BLaER1 (cell line): ENCODE measurements around the gene ITGA11.

Experiments
- H3K27ac ChIP-seq: shearing (Covaris generic); formaldehyde crosslinking; 2 replicates; pipeline ENCODE4 v1.8.1; 2022
- H3K27me3 ChIP-seq: shearing (Covaris generic); formaldehyde crosslinking; 2 replicates; pipeline ENCODE4 v1.8.1; 2022
- H3K36me3 ChIP-seq: shearing (Covaris generic); formaldehyde crosslinking; 2 replicates; pipeline ENCODE4 v1.8.1; 2022
- H3K4me1 ChIP-seq: shearing (Covaris generic); formaldehyde crosslinking; 2 replicates; pipeline ENCODE4 v1.8.1; 2022
- H3K4me2 ChIP-seq: shearing (Covaris generic); formaldehyde crosslinking; 2 replicates; pipeline ENCODE4 v1.8.1; 2022
- H3K4me3 ChIP-seq: shearing (Covaris generic); formaldehyde crosslinking; 2 replicates; pipeline ENCODE4 v1.8.1; 2022
- H3K9ac ChIP-seq: shearing (Covaris generic); formaldehyde crosslinking; 2 replicates; pipeline ENCODE4 v1.8.1; 2022
- H3K9me3 ChIP-seq: shearing (Covaris generic); formaldehyde crosslinking; 2 replicates; pipeline ENCODE4 v1.8.1; 2022
- H4K20me1 ChIP-seq: shearing (Covaris generic); formaldehyde crosslinking; 2 replicates; pipeline ENCODE4 v1.8.1; 2022
- Cebpa-rat ChIP-seq: shearing (Covaris generic); IDR thresholded peaks from 2 replicates; pipeline ENCODE4 v1.8.1; 2022

The ITGA11 gene

DNA sequence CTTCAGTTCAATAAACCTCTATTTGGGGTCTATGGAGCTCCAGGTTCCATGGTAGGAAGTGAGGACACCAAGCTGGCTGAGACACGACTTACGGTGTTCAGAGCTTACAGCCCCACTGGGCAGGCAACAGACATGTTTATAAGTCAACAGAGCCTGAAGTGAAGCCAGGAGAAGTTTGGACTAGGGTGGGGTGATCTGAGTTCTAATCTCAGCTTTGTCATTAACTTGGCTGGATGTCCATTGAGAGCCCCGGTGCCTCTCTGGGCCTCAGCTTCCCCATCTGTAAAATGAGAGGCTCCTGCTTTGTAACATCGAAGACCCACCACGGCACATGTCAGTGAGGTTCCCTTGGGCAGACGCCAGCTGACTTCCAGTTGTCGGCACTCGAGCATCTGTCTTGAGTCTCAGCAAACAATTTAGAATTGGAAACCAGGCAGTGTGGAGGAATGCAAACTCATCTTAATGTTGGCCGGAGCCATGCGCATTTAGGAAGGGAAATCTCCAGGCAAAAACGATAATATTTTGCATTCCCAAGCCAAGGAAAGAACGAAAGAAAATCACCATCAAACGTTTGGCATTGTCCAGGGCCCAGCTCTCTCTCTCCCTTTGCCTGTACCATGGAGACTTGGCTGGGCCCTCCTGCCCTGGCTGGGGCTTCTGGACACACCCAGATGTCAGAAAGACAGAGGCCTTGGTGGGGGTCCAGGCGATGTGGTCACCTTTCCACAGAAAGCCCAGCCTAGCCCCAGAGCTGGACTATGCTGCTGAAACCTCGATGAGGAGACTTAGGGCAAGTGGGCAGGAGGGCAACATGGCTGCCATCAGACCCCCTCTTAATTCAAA lies 18.4 kb downstream of the ITGA11 start:
- Histone ChIP-seq H3K9ac (no peak overlapping the region), H3K4me1 (peaks cover 18% of the 10 kb centered on the region), H3K9me3 (no peaks in the 10 kb centered on the region), H3K36me3 (no peaks in the 10 kb centered on the region), H3K4me3 (no peak overlapping the region), H3K4me2 (no peak overlapping the region), H3K27ac (no peak overlapping the region), H3K27me3 (no peaks in the 10 kb centered on the region), H4K20me1 (no peaks in the 10 kb centered on the region)
- TF ChIP-seq Cebpa-rat: no peak

GRCh38 chr15:68412218-68412617 lies 19.7 kb downstream of the ITGA11 start:
- Histone ChIP-seq H4K20me1 (no peaks in the 10 kb centered on the region), H3K9ac (no peak overlapping the region), H3K9me3 (no peaks in the 10 kb centered on the region), H3K27me3 (no peaks in the 10 kb centered on the region), H3K36me3 (no peaks in the 10 kb centered on the region), H3K4me1 (peaks cover 26% of the 10 kb centered on the region), H3K27ac (no peak overlapping the region), H3K4me3 (no peak overlapping the region), H3K4me2 (peak overlapping the region; percentile 61)
- no peak for TF ChIP-seq Cebpa-rat

GRCh38 chr15:68411735-68412134 lies 20.2 kb downstream of the ITGA11 start:
- no peak for TF ChIP-seq Cebpa-rat
- H3K4me3 ChIP-seq: no peak overlapping the region
- no peak overlapping the region for H3K9ac ChIP-seq

DNA sequence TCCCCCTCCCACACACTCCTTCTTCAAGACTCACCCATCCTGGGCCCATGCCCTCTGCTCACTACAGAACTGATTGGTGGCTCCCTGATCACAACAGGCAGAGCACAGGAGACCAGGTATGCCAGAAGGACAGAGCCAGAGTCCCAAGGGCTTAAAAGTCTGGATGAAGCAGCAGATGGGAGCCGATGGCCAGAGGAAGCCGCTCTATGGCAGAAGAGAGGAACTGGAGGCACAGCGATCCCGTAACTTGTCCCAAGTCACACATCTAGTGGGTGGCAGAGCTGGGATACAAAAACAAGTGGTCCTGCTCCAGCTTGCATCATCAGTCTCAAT lies 20.7 kb downstream of the ITGA11 start:
- no peak for TF ChIP-seq Cebpa-rat
- no peaks in the 10 kb centered on the region for H3K9me3 ChIP-seq
- no peaks in the 10 kb centered on the region for H3K27me3 ChIP-seq
- no peaks in the 10 kb centered on the region for H4K20me1 ChIP-seq
- H3K9ac ChIP-seq: no peak overlapping the region
- peaks cover 27% of the 10 kb centered on the region for H3K4me1 ChIP-seq
- no peaks in the 10 kb centered on the region for H3K36me3 ChIP-seq
- H3K27ac ChIP-seq: no peak overlapping the region
- no peak overlapping the region for H3K4me2 ChIP-seq
- no peak overlapping the region for H3K4me3 ChIP-seq

More at GRCh38 chr15:68411735-68412134, 20.2 kb downstream of the ITGA11 start:
- Histone ChIP-seq H3K9me3 (no peaks in the 10 kb centered on the region), H3K27ac (no peak overlapping the region), H3K4me1 (peaks cover 26% of the 10 kb centered on the region), H3K4me2 (peak overlapping the region; percentile 61), H3K36me3 (no peaks in the 10 kb centered on the region), H3K27me3 (no peaks in the 10 kb centered on the region), H4K20me1 (no peaks in the 10 kb centered on the region)

GRCh38 chr15:68410466-68411342 lies 21.3 kb downstream of the ITGA11 start:
- H3K4me1 ChIP-seq: peaks cover 34% of the 10 kb centered on the region
- no peak for TF ChIP-seq Cebpa-rat
- no peaks in the 10 kb centered on the region for H3K27me3 ChIP-seq
- no peak overlapping the region for H3K9ac ChIP-seq
- no peaks in the 10 kb centered on the region for H3K9me3 ChIP-seq
- H3K4me3 ChIP-seq: no peak overlapping the region
- H3K27ac ChIP-seq: no peak overlapping the region
- H3K4me2 ChIP-seq: no peak overlapping the region
- no peaks in the 10 kb centered on the region for H4K20me1 ChIP-seq
- no peaks in the 10 kb centered on the region for H3K36me3 ChIP-seq

DNA sequence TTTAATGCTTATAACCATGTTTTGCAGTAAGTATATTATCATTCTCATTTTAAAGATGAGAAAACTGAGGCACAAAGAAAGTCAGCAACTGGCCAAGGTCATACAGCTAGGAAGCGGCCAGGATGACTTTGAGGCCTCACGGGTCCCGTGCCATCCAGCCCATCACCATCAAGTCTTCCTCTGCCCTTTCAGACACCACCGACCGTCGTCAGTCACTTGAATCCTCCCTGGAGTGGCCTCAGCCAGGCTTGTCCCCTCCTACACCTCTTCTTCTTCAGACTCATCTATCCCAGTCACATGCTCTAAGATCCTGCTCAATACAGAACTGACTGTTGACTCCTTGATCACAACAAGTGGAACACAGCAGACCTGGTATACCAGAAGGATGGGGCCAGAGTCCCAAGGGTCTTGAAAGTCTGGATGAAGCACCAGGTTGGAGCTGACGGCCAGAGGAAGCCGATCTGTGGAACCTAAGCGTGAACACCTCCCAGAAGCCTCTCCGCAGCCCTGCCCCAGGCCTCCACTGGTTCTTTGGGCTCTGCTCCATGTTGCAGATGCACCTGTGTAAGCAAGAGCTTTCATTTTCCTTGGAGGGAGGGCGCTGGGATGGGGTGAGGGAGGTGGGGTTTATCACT lies 22.1 kb downstream of the ITGA11 start:
- Histone ChIP-seq H3K27ac (no peak overlapping the region), H3K36me3 (no peaks in the 10 kb centered on the region), H3K27me3 (no peaks in the 10 kb centered on the region), H3K9me3 (no peaks in the 10 kb centered on the region), H3K4me1 (peaks cover 39% of the 10 kb centered on the region), H3K4me2 (no peak overlapping the region), H3K4me3 (no peak overlapping the region), H3K9ac (no peak overlapping the region), H4K20me1 (no peaks in the 10 kb centered on the region)
- no peak for TF ChIP-seq Cebpa-rat

GRCh38 chr15:68408971-68409370 lies 23.0 kb downstream of the ITGA11 start:
- Histone ChIP-seq H3K36me3 (no peaks in the 10 kb centered on the region), H3K4me1 (peaks cover 32% of the 10 kb centered on the region), H3K27ac (no peak overlapping the region), H3K4me2 (no peak overlapping the region), H3K9me3 (no peaks in the 10 kb centered on the region), H3K27me3 (no peaks in the 10 kb centered on the region), H3K4me3 (no peak overlapping the region), H3K9ac (no peak overlapping the region), H4K20me1 (no peaks in the 10 kb centered on the region)
- TF ChIP-seq Cebpa-rat: no peak

GRCh38 chr15:68407886-68408881 lies 23.8 kb downstream of the ITGA11 start:
- Histone ChIP-seq H3K9me3 (no peaks in the 10 kb centered on the region), H4K20me1 (no peaks in the 10 kb centered on the region), H3K4me1 (peaks cover 32% of the 10 kb centered on the region), H3K27me3 (no peaks in the 10 kb centered on the region), H3K36me3 (no peaks in the 10 kb centered on the region), H3K9ac (no peak overlapping the region), H3K4me2 (peak overlapping the region; percentile 7; the same call in 1 of the 2 replicates), H3K4me3 (no peak overlapping the region), H3K27ac (no peak overlapping the region)
- TF ChIP-seq Cebpa-rat: no peak
